Amygdala (tissue), 56 donors: Measurements from ENCODE around the gene SLC41A2.
"Not testable (repeated sequence)": the region's sequence is repeated elsewhere in the genome, so short reads cannot be mapped to it uniquely, and the experiment has no call there.

Source experiments
- DNase-seq, 56 donors: peaks; one replicate each; lab custom pipeline; 2025; lab: John Stamatoyannopoulos, UW

The SLC41A2 gene

DNA sequence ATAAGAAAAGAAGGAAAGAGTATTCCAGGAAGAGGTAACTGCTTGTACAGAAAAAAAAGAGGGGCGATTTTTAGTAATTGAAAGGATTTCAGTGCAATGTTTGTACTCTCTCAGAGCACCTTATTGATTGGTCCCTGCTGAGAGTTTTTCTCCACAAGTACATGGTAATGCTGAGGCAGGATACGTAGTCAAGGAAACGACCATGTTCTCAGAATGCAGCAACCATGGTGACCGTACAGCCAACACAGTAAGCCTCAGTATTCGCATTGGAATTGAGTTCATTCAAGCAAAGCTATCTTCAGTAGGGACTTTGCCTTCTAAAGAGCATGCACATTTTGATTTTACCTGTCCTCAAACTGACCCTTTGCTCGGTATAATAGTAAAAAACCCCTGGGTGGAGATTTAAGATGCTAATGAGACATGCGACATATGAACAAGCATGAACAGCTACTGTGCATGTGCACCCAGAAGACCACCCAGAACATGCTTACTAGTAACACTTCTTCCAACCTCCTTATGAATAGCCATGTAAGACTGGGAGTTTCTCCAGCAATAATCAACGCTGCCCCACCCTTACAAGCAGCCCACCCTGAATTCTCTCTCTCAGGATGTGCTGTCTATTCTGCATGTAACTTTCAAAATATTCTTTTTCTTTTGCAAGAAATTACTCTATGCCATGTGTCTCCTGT, 6.2 kb upstream of the SLC41A2 start:
- DNase-seq = peak in 5 of 56 donors; percentile 3 to 9 (median 7)

DNA sequence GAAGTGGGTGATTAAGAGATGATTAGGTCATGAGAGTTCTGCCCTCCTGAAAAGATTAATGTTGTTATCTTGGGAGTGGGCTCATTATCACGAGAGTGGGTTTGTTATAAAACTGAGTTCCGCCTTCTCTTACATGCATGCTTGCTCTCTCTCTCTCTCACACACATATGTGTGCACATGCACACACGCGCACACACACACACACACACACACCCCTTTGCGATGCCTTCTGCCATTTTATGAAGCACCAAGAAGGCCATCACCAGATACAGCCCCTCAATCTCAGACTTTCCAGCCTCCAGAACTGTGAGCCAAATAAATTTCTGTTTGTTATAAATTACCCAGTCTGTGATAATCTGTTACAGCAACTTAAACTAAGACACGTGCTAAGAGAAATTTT, 5.7 kb upstream of the SLC41A2 start:
- no peak for DNase-seq

DNA sequence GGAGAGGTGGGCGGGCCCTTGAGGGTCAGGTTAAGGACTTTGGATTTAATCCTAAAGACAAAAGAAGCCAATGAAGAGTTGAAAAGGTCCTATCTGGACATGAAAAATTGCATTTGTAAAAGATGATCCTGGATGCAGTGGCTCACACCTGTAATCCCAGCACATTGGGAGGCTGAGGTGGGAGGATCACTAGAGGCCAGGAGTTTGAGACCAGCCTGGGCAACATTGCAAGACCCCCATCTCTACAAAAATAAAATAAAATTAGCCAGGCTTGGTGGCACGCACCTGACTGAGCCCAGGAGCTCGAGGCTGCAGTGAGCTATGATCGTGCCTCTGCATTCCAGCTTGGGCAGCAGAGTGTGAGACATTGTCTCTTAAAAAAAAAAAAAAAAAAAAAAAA, 2.4 kb upstream of the SLC41A2 start:
- no peak for DNase-seq

DNA sequence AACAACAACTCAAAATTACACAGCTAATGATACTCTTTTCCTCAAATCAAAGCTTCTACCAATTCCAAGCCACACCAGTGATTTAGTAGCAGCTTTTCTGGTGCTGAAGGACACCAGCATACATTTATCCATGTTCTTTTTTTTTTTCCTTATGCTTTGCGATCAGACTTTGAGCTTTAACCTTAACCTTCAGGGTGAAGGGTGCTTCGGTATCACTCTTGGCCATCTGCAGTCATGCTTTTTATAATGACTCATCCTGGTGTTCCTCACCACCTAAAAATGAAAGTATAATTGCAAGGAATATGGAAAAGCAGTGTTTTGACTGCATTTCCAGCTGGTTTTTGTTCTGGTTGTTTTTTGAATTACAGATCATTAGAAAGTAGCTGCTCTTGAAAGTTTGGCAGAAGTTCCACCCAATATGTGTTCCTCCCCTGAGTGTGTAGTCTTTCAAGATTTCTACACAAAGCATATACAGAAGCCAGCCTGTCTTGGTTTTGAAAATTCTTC, 1.3 kb upstream of the SLC41A2 start:
- DNase-seq = no peak

DNA sequence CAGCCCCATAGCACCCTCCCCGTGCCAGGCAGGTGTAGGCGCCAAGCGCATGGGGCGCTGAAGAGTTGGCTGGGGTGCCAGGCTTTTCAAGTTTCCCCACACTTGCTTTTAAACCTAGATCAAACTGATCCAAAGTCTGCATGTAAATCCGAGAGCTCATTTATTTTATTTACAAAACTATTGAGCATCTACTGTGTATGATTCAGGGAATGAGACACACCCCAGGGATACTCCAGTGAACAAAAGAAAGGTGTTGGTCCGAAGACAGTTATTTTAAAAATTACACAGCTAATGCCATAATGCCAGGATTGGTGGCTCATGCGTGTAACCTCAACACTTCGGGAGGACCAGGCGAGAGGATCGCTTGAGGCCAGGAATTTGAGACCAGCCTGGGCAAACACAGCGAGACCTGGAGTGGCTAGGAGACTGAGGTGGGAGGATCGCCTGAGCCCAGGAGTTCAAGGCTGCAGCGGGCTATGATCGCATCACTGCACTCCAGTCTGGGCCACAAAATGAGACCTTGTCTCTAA, 780 bp upstream of the SLC41A2 start:
- no peak for DNase-seq

DNA sequence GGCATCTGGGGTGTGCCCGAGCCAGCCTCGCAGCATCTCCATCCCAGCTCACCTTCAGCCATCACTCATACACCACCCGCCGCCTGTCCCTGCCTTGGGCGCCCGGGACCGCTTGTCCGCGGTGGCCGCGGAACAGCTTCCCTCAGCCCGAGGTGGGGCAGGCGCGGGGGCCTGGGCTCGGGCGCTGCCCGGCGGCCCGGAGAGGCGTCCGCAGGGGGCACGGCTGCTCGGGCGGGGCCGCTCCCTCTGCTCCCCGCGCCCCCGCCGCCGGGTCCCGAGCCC, 430 bp downstream of the SLC41A2 start:
- peak in 10 of 56 donors; percentile 16 to 64 (median 29) for DNase-seq

DNA sequence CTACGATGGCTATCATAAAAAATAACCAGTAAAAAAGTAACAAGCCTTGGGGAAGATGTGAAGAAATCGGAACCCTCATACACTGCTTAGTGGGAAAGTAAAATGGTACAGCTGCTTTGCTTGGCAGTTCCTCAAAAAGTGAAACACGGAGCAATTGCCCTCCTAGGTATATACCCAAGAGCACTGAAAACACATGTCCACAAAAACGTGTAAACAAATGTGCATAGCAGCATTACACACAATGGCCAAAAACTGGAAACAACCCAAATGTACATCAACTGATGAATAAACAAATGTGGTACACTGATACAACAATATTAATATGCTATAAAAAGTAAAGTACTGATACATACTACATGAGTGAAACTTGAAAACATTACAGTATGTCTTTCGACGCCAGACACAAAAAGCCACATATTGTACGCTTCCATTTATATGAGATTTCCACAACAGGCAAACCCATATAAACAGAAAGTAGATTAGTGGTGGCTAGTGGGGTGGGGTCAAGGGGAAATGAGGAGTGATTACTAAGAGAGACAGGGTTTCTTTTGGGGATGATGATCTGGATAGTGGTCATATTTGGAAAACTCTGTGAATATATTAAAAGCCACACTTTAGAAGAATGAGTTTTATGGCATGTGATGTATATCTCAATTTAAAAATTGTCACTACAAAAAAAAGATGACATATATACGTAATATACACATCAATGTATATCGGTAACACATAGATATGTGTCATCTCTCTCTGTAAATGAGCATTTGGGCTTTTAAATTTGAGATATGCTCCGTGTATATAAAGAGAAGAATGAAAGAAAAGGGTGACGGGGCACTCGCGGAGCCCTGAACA, 996 bp downstream of the SLC41A2 start:
- no peak for DNase-seq

DNA sequence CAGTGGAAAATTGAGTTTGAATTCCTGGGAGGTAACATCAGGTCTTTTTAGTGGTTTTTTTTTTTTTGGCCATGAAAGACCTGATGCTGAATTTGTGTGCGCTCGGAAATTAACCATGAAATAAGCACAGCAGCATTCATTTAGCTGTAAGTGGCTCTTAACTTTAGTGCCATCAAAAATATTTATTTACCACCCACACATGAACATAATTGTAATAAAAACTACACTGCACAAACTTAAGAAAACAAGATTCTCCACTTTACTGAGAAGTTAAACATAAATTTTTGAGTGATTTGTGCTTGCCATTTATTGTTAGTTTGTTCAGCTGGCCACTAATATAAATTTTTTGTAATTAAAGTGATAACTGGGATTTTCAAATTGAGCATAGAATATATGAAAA, 2.4 kb downstream of the SLC41A2 start:
- DNase-seq = no peak

DNA sequence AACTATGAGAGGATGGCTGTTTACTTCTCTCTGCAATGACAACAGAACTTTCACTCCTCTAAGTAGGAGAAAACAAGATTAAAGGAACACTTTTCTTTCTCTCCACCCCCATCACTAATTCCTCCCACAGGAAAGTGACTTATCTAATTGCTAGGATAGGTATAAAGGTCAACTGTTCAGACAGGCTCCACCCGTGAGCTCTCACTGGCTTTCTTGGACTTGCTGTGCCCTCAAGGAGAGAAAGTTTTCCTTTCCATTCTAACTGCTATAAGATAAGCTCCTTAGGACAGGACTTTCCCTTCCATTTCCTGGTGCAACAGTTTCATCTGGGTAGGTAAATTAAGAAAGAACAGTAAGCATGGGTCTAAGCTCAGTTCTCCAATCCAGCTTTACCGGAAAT, 4.8 kb downstream of the SLC41A2 start:
- DNase-seq = no peak

DNA sequence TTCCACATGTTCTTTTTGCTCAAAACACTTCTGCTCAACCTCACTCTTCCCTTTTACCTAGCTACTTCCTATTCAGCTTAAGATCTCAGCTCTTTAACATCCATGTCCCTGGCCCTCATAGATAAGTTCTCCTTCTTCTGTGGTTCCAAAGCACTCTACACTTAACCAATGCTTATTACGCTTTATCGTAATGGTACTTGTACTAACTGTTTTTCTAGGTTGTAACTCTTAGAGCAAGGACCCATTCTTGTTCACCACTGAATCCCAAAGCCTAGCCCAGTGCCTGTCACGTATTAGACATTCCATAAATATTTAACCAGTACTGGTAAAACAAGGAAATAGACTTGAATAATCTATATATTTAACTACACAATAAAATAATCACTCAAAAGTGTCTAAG, 5.3 kb downstream of the SLC41A2 start:
- no peak for DNase-seq

DNA sequence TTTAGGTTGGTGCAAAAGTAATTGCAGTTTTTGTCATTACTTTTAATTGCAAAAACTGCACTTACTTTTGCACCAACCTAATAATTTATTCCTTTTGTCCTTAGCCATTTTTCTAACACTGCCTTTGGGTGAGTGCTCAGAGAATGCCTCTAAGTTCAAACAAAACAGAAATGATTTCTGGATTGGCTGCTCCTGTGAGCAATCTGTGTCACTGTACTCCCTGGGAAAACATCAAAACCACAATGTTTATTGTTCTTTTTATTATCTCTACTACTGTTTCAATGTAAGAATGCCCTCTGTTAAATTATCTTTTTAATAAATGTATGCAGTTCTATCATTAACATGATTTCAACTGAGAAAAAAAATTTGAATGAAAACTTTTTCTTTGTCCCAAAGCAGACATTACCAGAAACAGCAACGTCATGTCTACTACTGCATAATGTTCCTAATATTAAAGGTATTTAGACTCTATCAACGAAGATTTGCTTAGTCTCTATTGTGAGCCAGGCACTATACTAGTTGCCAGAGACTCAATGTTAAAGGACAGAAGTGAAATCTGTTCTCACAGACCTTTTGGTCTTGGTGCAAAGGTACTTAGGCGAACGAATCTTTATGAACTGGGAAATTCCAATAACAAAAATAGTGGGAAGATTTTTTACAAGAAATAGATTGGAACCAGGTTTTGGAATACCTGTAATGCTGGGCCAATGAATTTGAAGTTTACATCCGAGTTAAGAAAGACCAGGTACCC, 6.2 kb downstream of the SLC41A2 start:
- DNase-seq = no peak

DNA sequence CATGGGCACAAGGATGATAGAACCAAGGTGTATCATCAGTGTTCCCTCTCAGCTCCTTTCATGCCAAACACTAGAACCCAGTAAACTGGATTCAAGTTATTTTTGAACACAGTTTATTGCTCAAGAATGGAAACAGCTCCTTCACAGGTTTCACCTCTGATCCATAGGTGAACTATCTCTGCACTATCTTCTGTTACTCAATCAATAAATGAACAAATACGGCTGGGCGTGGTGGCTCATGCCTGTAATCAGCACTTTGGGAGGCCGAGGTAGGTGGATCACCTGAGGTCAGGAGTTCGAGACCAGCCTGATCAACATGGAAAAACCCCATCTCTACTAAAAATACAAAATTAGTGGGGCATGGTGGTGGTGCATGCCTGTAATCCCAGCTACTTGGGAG, 9.4 kb downstream of the SLC41A2 start:
- not testable (repeated sequence) for DNase-seq

DNA sequence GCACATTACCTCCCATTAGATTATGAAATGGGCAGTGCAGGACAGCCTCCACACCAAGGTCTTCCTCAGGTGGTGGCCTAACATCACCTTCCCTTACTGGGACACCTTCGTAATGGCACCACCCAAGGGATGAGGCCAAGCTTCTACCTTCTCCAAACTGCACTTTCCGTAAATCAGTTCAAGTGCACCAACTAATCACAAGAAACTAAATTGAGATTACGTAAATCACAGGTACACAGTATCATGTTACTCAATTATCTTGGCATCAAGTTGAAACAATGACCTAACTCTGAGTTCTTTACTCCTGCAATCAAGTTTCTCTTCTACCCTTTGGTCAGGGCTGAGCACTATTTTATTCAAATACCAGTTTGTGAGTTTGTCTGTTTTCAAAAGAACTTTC, 13.8 kb downstream of the SLC41A2 start:
- DNase-seq = no peak

DNA sequence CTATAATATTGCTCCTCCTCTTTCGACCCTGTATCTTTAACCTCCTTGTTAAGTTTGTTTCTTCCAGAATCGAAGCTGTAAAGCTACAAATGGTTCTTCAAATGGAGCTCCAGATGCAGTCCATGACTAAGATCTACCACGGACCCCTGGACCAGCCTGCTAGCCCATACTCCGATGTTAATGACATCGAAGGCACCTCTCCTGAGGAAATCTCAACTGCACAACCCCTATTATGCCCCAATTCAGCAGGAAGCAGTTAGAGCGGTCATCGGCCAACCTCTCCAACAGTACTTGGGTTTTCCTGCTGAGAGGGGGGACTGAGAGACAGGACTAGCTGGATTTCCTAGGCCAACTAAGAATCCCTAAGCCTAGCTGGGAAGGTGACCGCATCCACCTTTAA, 14.7 kb downstream of the SLC41A2 start:
- DNase-seq = not testable (repeated sequence)

DNA sequence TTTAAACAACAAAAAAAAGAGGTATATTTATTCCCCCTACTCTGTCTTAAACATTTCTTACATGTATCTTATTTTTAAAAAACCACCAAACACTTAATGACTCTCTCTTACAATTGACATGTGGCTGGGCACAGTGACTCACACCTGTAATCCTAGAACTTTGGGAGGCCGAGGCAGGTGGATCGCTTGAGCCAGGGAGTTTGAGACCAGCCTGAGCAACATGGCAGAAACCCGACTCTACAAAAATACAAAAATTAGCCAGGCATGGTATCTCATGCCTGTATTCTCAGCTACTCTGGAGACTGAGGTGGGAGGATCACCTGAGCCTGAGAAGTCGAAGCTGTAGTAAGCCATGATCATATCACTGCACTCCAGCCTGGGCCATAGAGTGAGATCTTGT, 16.0 kb downstream of the SLC41A2 start:
- no peak for DNase-seq

DNA sequence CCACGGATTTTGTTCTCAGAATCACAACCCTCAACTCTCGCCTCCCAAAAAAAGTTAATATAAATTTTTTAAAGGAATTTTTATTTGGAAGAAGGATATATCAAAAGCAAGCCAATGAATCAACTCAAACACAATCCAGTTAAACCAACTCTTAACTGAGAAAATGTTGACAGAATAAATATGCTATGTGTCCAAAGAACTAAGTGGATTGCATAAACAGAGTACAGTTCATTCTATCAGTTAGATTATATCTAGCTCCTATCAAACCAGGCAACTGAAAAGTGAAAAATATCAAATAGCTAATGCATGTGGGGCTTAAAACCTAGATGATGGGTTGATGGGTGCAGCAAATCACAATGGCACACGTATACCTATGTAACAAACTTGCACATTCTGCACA, 16.6 kb downstream of the SLC41A2 start:
- DNase-seq = no peak

DNA sequence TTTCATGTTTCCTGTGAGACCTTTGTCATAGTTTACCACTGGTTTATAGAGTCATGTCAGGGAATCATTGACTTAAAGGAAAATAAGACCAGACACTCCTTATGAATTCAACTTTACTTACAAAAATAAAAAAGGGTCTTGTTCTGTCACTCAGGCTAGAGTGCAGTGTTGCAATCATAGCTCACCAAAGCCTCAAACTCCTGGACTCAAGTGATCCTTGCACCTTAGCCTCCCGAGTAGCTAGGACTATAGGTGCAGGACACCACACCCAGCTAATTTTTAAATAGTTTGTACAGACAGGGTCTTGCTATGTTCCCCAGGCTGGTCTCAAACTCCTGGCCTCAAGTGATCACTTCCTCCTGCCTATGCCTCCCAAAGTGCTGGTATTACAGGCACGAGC, 19.0 kb downstream of the SLC41A2 start:
- no peak for DNase-seq

DNA sequence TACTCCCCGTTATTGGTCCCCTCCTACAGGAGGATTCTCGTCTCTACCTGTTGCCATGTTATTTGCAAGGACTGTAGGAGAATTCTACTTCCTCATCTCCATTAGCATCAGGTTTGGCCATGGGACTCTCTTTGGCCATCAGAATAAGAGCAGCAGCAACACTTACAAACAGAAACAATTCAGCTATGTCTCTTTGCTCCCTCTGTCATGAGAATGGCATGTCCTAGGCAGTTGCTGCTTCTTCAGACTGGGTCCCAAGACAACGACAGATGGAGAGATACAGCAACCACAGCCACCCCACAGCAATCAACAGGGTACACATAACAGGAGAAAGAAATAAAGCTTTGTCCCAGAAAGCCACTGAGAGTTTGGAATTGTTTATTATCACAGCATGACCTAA, 19.7 kb downstream of the SLC41A2 start:
- no peak for DNase-seq

DNA sequence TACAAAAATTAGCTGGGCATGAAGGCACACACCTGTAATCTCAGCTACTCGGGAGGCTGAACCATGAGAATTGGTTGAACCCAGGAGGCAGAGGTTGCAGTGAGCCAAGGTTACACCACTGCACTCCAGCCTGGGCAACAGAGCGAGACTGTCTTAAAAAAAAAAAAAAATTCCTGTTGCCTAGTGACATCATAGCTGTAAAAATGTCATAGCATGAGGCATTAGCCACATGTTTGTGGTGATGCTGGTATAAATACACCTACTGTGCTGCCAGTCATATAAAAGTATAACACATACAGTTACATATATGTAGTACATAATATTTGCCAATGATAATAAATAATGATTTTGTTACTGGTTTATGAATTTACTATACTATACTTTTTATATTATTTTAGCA, 22.2 kb downstream of the SLC41A2 start:
- no peak for DNase-seq

DNA sequence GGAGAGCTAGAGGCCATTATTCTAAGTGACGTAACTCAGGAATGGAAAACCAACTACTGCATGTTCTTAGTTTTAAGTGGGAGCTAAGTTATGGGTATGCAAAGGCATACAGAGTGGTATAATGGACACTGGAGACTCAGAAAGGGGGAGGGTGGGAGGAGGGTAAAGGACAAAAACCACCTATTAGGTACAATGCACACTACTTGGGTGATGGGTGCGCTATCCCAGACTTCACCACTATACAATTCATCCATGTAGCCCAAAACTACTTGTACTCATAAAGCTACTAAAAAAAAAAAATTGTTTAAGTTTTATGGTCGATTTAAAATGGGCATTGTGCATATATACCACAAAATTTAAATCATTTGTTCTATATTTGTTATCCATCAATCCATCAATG, 24.3 kb downstream of the SLC41A2 start:
- no peak for DNase-seq

DNA sequence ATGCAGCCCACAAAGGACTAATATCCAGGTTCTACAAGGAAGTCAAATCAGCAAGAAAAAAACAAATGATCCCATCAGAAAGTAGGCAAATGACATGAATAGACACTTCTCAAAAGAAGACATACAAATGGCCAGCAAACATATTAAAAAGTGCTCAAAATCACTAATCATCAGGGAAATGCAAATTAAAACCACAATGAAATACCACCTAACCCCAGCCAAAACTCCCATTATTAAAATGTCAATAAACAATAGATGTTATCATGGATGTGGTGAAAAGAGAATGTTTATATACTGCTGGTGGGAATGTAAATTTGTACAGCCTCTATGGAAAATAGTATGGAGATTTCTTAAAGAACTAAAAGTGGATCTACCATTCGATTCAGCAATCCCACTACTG, 25.0 kb downstream of the SLC41A2 start:
- DNase-seq = no peak
